Measurements from ENCODE around the gene RNH1. TPM values are rescaled to one million over a fixed set of nuclear protein-coding genes. Genes with fewer than 3 reads are reported as not detected.

The RNH1 gene
- polyA plus RNA-seq, 1 of the 3 experiments (the other 2 are of a cell fraction) = 147 TPM

DNA sequence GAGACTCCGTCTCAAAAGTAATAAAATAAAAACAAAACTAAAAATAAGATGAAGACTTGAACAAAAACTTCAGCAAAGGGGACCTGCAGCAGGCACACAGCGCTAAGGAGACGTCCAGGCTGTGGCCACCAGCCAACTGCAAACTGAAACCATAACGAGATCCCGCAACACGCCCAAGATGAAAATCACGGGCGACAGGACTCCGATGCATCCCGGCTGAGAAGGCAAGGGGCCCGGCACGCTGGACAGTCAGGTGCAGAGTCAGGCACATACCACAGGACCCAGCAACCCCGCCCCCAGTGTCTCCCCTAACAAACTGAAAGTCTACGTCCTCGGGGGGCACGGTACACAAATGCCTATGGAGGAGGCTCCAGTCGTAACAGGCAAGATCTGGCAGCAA lies 19.1 kb upstream of the RNH1 start:
- WGBS (ENCODE audit: low lambda C conversion rate) = 56% methylated on average over 15 of the region's 17 CpGs

GRCh38 chr11:521177-521688 lies 14.2 kb upstream of the RNH1 start:
- no peak for TF ChIP-seq RXRA (IDR thresholded peaks at IDR 0.05; ENCODE audit: borderline replicate concordance, low read depth)
- TF ChIP-seq EP300 (IDR thresholded peaks at IDR 0.05; ENCODE audit: borderline replicate concordance in 1 of 2, low read depth in 1 of 2, low read length in 1 of 2) = no peak
- TF ChIP-seq NRF1 (IDR thresholded peaks at IDR 0.05; ENCODE audit: low read depth, low read length) = no peak
- TF ChIP-seq POLR2AphosphoS5 (IDR thresholded peaks at IDR 0.05; ENCODE audit: low read depth, low read length) = no peak
- TF ChIP-seq, protein P1, sequence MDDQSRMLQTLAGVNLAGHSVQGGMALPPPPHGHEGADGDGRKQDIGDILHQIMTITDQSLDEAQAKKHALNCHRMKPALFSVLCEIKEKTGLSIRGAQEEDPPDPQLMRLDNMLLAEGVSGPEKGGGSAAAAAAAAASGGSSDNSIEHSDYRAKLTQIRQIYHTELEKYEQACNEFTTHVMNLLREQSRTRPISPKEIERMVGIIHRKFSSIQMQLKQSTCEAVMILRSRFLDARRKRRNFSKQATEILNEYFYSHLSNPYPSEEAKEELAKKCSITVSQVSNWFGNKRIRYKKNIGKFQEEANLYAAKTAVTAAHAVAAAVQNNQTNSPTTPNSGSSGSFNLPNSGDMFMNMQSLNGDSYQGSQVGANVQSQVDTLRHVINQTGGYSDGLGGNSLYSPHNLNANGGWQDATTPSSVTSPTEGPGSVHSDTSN (IDR thresholded peaks at IDR 0.05) = no peak
- TF ChIP-seq MXI1 (IDR thresholded peaks at IDR 0.05; ENCODE audit: low read depth, low read length) = no peak
- no peak for TF ChIP-seq RCOR1 (IDR thresholded peaks at IDR 0.05; ENCODE audit: low read length)
- TF ChIP-seq, protein P2, sequence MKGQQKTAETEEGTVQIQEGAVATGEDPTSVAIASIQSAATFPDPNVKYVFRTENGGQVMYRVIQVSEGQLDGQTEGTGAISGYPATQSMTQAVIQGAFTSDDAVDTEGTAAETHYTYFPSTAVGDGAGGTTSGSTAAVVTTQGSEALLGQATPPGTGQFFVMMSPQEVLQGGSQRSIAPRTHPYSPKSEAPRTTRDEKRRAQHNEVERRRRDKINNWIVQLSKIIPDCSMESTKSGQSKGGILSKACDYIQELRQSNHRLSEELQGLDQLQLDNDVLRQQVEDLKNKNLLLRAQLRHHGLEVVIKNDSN (IDR thresholded peaks at IDR 0.05; ENCODE audit: borderline replicate concordance, low read depth) = no peak
- no peak for TF ChIP-seq CTCF (IDR thresholded peaks at IDR 0.05)
- TF ChIP-seq TEAD4 (IDR thresholded peaks at IDR 0.05; ENCODE audit: borderline replicate concordance, insufficient read depth) = no peak
- CTCF ChIA-PET = interaction anchor here (0.6 to 1.0 kb wide), 2 partner anchors 12 to 26 kb away, joined by 3 to 4 read pairs; no protein-coding TSS in a partner anchor
- Histone ChIP-seq H3K9me2 (no peaks in the 10 kb centered on the region), H3K36me3 (replicated peaks in 1 of 2; ENCODE audit: control insufficient read depth in 1 of 2, insufficient read depth in 2 of 2, low read length in 1 of 2) (peaks cover 0 to 8% of the 10 kb centered on the region in 2 experiments), H4K20me1 (ENCODE audit: insufficient read depth) (no peaks in the 10 kb centered on the region), H3K27ac (ENCODE audit: low read depth in 2 of 2, low read length in 1 of 2) (no peak overlapping the region), H3K27me3 (ENCODE audit: insufficient read depth) (no peaks in the 10 kb centered on the region), H3F3A (replicated peaks; ENCODE audit: insufficient read depth) (peaks cover 4% of the 10 kb centered on the region), H3K4me1 (ENCODE audit: control insufficient read depth in 1 of 2, insufficient read depth in 2 of 2, low read depth in 1 of 2, low read length in 1 of 2) (no peaks in the 10 kb centered on the region; a peak in 1 of 4 replicates), H2AFZ (ENCODE audit: low read depth) (no peak overlapping the region), H3K4me3 (ENCODE audit: low read depth in 2 of 2, low read length in 1 of 2) (no peak overlapping the region), H3K79me2 (ENCODE audit: insufficient read depth) (no peaks in the 10 kb centered on the region), H3K9me3 (peaks cover 2% of the 10 kb centered on the region; the same call in 1 of the 2 replicates), H3K4me2 (no peak overlapping the region), H3K9ac (no peak overlapping the region)
- POLR2A ChIA-PET = no interaction called here
- no peak for DNase-seq
- 86% methylated on average over 10 of the region's 10 CpGs for WGBS (ENCODE audit: low lambda C conversion rate)

More for the DNA sequence above, 19.1 kb upstream of the RNH1 start:
- H3K27me3 ChIP-seq (ENCODE audit: insufficient read depth) = no peaks in the 10 kb centered on the region
- H3F3A ChIP-seq (replicated peaks; ENCODE audit: insufficient read depth) = no peaks in the 10 kb centered on the region
- no peak overlapping the region for H3K4me3 ChIP-seq (ENCODE audit: low read depth in 2 of 2, low read length in 1 of 2)
- no peak overlapping the region for H3K4me2 ChIP-seq
- no peaks in the 10 kb centered on the region for H3K4me1 ChIP-seq (ENCODE audit: control insufficient read depth in 1 of 2, insufficient read depth in 2 of 2, low read depth in 1 of 2, low read length in 1 of 2)
- no peak for DNase-seq
- no peak overlapping the region for H3K9ac ChIP-seq
- no peaks in the 10 kb centered on the region for H3K9me2 ChIP-seq
- no peaks in the 10 kb centered on the region for H4K20me1 ChIP-seq (ENCODE audit: insufficient read depth)
- TF ChIP-seq, protein P2 (IDR thresholded peaks at IDR 0.05; ENCODE audit: borderline replicate concordance, low read depth) = no peak
- TF ChIP-seq RXRA (IDR thresholded peaks at IDR 0.05; ENCODE audit: borderline replicate concordance, low read depth) (no peak), REST (IDR thresholded peaks at IDR 0.05; ENCODE audit: low read depth, low read length) (no peak)
- H3K79me2 ChIP-seq (ENCODE audit: insufficient read depth) = no peaks in the 10 kb centered on the region
- H3K36me3 ChIP-seq (replicated peaks in 1 of 2; ENCODE audit: control insufficient read depth in 1 of 2, insufficient read depth in 2 of 2, low read length in 1 of 2) = peaks cover 0 to under 1% of the 10 kb centered on the region in 2 experiments
- no peaks in the 10 kb centered on the region for H3K9me3 ChIP-seq
- CTCF ChIA-PET = no interaction called here
- H2AFZ ChIP-seq (ENCODE audit: low read depth) = no peak overlapping the region
- POLR2A ChIA-PET = no interaction called here
- H3K27ac ChIP-seq (ENCODE audit: low read depth in 2 of 2, low read length in 1 of 2) = no peak overlapping the region

Data from SK-N-SH (cell line).